SH-SY5Y (cell line): ENCODE measurements around the gene SMG9.

Experiments used
- GATA2 ChIP-seq: IDR thresholded peaks from 2 replicates; pipeline ENCODE4 v1.6.1; 2011; ENCODE audit warnings: mild to moderate bottlenecking, low read depth, low read length
- GATA3 ChIP-seq: IDR thresholded peaks from 2 replicates; pipeline ENCODE4 v1.6.1; 2011; ENCODE audit warnings: low read depth, mild to moderate bottlenecking, low read length, moderate library complexity

- no peak for TF ChIP-seq GATA2
- TF ChIP-seq GATA3, result no peak
These were observed 42.9 kb downstream of the SMG9 start for GRCh38 chr19:43711751-43712355.
